K562 (cell line): ENCODE results near the gene ASB4. TPM values are rescaled to one million over a fixed set of nuclear protein-coding genes. Genes with fewer than 3 reads are reported as not detected.

Experiments used
- ATAC-seq: fragments of 200-7000 bp; cut with Tn5 transposase; 3 replicates; pipeline ENCODE4 v1.9.1; 2020; ENCODE audit warnings: moderate library complexity
- BruUV-seq: library from RNA; stranded (reverse); fragments of 400-500 nt; replicated peaks from 2 replicates; lab custom pipeline; 2021; lab: Mats Ljungman, UMichigan
- CTCF ChIA-PET: fragments of 300-600 bp; formaldehyde crosslinking; extraction: SDS; loops from one replicate; lab custom pipeline; 2021; ENCODE audit warnings: low intra/inter-chr PET ratio; lab: Yijun Ruan, JAX
- POLR2A ChIA-PET: fragments of 300-600, 350-650 bp; sonication (Branson Sonifier 250); formaldehyde crosslinking; extraction: SDS; loops from one replicate; lab custom pipeline; 2021; ENCODE audit warnings: antibody characterized with exemption, inconsistent platforms; lab: Yijun Ruan, JAX
- DNase-seq, 4 experiments: peaks; one replicate each; pipeline versions ENCODE4 v3.0.0 to v3.0.0-alpha.2; 2011 to 2018; ENCODE audit warnings: low spot score in 3 of 4, mixed read lengths in 3 of 4; ENCODE audit errors: extremely low read depth in 1 of 4
- FAIRE-seq: peaks from 2 replicates; lab custom pipeline; 2011; peaks lifted over from hg19 to GRCh38; lab: Jason Lieb, UNC
- H2AFZ ChIP-seq: 2 replicates; pipeline ENCODE4 v1.6.0; 2011; ENCODE audit warnings: low read depth, low read length, control low read depth, inconsistent platforms
- H3K27ac ChIP-seq: fragments of 200-600 bp; 3 replicates; pipeline ENCODE4 v1.8.0; 2011; ENCODE audit warnings: low read depth, mild to moderate bottlenecking, control low read depth, inconsistent platforms, low read length, moderate library complexity, mixed read lengths; ENCODE audit errors: extremely low read depth
- H3K27me3 ChIP-seq, 2 experiments: fragments of 300-600 bp in 1 of 2; 2 replicates in 1 of 2; 3 replicates in 1 of 2; pipeline versions ENCODE4 v1.6.0 to v1.8.0; 2011; ENCODE audit warnings: inconsistent platforms in 2 of 2, low read length in 2 of 2, mild to moderate bottlenecking in 1 of 2, mixed read lengths in 1 of 2, moderate library complexity in 1 of 2; ENCODE audit not compliant: control insufficient read depth in 2 of 2, insufficient read depth in 2 of 2
- H3K36me3 ChIP-seq: fragments of 300-600 bp; 3 replicates; pipeline ENCODE4 v1.8.0; 2011; ENCODE audit warnings: mild to moderate bottlenecking, low read length, inconsistent platforms; ENCODE audit not compliant: control insufficient read depth, insufficient read depth
- H3K4me1 ChIP-seq, 2 experiments: fragments of 200-600 bp in 1 of 2; replicated peaks in 1 of 2; 2 replicates in 1 of 2; 3 replicates in 1 of 2; pipeline versions ENCODE4 v1.5.1 to v1.8.0; 2011; ENCODE audit warnings: inconsistent platforms in 2 of 2, low read length in 2 of 2, mild to moderate bottlenecking in 1 of 2, mixed read lengths in 1 of 2, moderate library complexity in 1 of 2; ENCODE audit not compliant: control insufficient read depth in 2 of 2, insufficient read depth in 2 of 2
- H3K4me2 ChIP-seq: 2 replicates; pipeline ENCODE4 v1.6.1; 2011; ENCODE audit warnings: low read length, control low read depth, inconsistent platforms, mixed read lengths; ENCODE audit not compliant: insufficient read depth
- H3K4me3 ChIP-seq: fragments of 200-600 bp; sonication (generic), shearing (Covaris generic); 2 replicates; pipeline ENCODE4 v1.5.1; 2016; ENCODE audit warnings: control low read depth, inconsistent platforms
- H3K79me2 ChIP-seq: fragments of 200-600 bp; 3 replicates; pipeline ENCODE4 v1.8.0; 2011; ENCODE audit warnings: low read length, inconsistent platforms; ENCODE audit not compliant: control insufficient read depth, insufficient read depth
- H3K9ac ChIP-seq, 2 experiments: 2 replicates each; pipeline versions ENCODE4 v1.6.0 to v1.6.1; 2011; ENCODE audit warnings: low read depth in 2 of 2, low read length in 2 of 2, control low read depth in 1 of 2, inconsistent platforms in 1 of 2, mild to moderate bottlenecking in 1 of 2, mixed read lengths in 1 of 2; ENCODE audit not compliant: insufficient read depth in 1 of 2
- H3K9me1 ChIP-seq: one replicate; pipeline ENCODE4 v1.6.0; 2011; ENCODE audit warnings: inconsistent platforms, mild to moderate bottlenecking, low read length, moderate library complexity; ENCODE audit not compliant: control insufficient read depth, insufficient read depth
- H3K9me3 ChIP-seq: replicated peaks from 2 replicates; pipeline ENCODE4 v1.5.1; 2011; ENCODE audit warnings: low read depth, low read length, inconsistent platforms; ENCODE audit not compliant: control insufficient read depth, insufficient read depth
- H4K20me1 ChIP-seq: replicated peaks from 2 replicates; pipeline ENCODE4 v1.6.1; 2011; ENCODE audit warnings: low read length, inconsistent platforms, mixed read lengths; ENCODE audit not compliant: control insufficient read depth, insufficient read depth
- AFF4 ChIP-seq: sonication (generic); formaldehyde crosslinking; IDR thresholded peaks from 2 replicates; pipeline ENCODE4 v1.8.0; 2023; ENCODE audit warnings: mild to moderate bottlenecking, missing genetic modification reagents
- BACH1 ChIP-seq: fragments of 200-800 bp; sonication (Bioruptor generic); IDR thresholded peaks from 2 replicates; pipeline ENCODE4 v1.6.1; 2016; ENCODE audit warnings: missing genetic modification characterization, missing compliant biosample characterization
- FOXJ3 ChIP-seq: sonication (generic); formaldehyde crosslinking; IDR thresholded peaks from 2 replicates; pipeline ENCODE4 v1.4.0; 2020; ENCODE audit warnings: mild to moderate bottlenecking, missing genetic modification reagents
- FOXO4 ChIP-seq: fragments of 450-650 bp; formaldehyde crosslinking; IDR thresholded peaks from 2 replicates; pipeline ENCODE4 v1.4.0; 2020; ENCODE audit warnings: mild to moderate bottlenecking, moderate library complexity
- MAZ ChIP-seq, 2 experiments: fragments of 450-650 bp in 1 of 2; sonication (generic) in 1 of 2; formaldehyde crosslinking; IDR thresholded peaks in 1 of 2; conservative IDR thresholded peaks in 1 of 2; 2 replicates each; pipeline versions ENCODE4 v1.4.0 to v1.5.0; 2020; ENCODE audit warnings: mild to moderate bottlenecking in 1 of 2, missing genetic modification reagents in 1 of 2
- NBN ChIP-seq: fragments of 450-650 bp; IDR thresholded peaks from 2 replicates; pipeline ENCODE4 v1.6.1; 2016; ENCODE audit warnings: low read depth, mild to moderate bottlenecking
- PHF8 ChIP-seq: fragments of 200-600 bp; sonication (generic); IDR thresholded peaks from 2 replicates; pipeline ENCODE4 v1.6.1; 2012; ENCODE audit warnings: mixed run types, mild to moderate bottlenecking, inconsistent platforms, low read length, moderate library complexity, borderline replicate concordance
- SIN3B ChIP-seq: fragments of 450-650 bp; IDR thresholded peaks from 2 replicates; pipeline ENCODE4 v1.6.1; 2017; ENCODE audit warnings: low read depth, mild to moderate bottlenecking, moderate library complexity
- SMARCE1 ChIP-seq: fragments of 450-650 bp; IDR thresholded peaks from 2 replicates; pipeline ENCODE4 v1.7.1; 2016; ENCODE audit warnings: mild to moderate bottlenecking
- SMC3 ChIP-seq: conservative IDR thresholded peaks from 2 replicates; pipeline ENCODE4 v1.6.1; 2011; ENCODE audit warnings: low read depth, low read length, improper control_type of control experiment; ENCODE audit not compliant: insufficient read depth
- SREBF2 ChIP-seq: sonication (generic); formaldehyde crosslinking; IDR thresholded peaks from 2 replicates; pipeline ENCODE4 v1.4.0; 2020; ENCODE audit warnings: mild to moderate bottlenecking, missing genetic modification reagents
- TOE1 ChIP-seq, 2 experiments: fragments of 450-650 bp in 1 of 2; sonication (generic) in 1 of 2; formaldehyde crosslinking in 1 of 2; IDR thresholded peaks; 2 replicates each; pipeline versions ENCODE4 v1.7.1 to v1.8.0; 2016 to 2022; ENCODE audit warnings: borderline replicate concordance in 2 of 2, mild to moderate bottlenecking in 2 of 2, antibody characterized with exemption in 1 of 2, inconsistent platforms in 1 of 2, low read depth in 1 of 2, missing genetic modification reagents in 1 of 2, moderate library complexity in 1 of 2
- XRCC4 ChIP-seq: IDR thresholded peaks from one replicate; pipeline ENCODE4 v1.6.1; 2011; ENCODE audit not compliant: insufficient read depth, insufficient read length; ENCODE audit errors: extremely low read depth
- ZKSCAN8 ChIP-seq: fragments of 200-800 bp; sonication (Bioruptor generic); IDR thresholded peaks from 2 replicates; pipeline ENCODE4 v1.6.1; 2016; ENCODE audit warnings: missing genetic modification characterization, missing compliant biosample characterization
- WGBS: fragments of 100-300 bp; shearing (Covaris generic); methylation state at CpG from one replicate; pipeline ENCODE4 v1.1.6; 2016; ENCODE audit warnings: low coverage, mixed read lengths; ENCODE audit not compliant: insufficient coverage; ENCODE audit errors: missing lambda C conversion rate; 5-methylcytosine and 5-hydroxymethylcytosine counted together
- in situ Hi-C: fragments of 300-500 bp; cut with MboI; formaldehyde crosslinking; loops from 4 replicates; pipeline ENCODE4 v1.15.0; 2018; ENCODE audit warnings: inconsistent platforms, mixed read lengths
- intact Hi-C: fragments of 100-400 bp; cut with micrococcal nuclease; formaldehyde crosslinking; loops from 2 replicates; pipeline ENCODE4 v1.14.2; 2022
- polyA plus RNA-seq, 8 experiments: library from polyadenylated mRNA; depleted of rRNA in 4 of 8; stranded (reverse) in 5 of 8; unstranded in 3 of 8; fragments of >200 nt; fragmentation: Nextera tagmentation in 2 of 8; fragmentation: Illumina TruSeq in 1 of 8; extraction: Ambion mirVana in 2 of 8; extraction: Trizol in 1 of 8; gene quantifications; 2 replicates each; pipeline versions ENCODE4 v1.2.1 to v1.2.3, GENCODE V29; 2011 to 2014; ENCODE audit warnings: inconsistent platforms in 1 of 8, missing spikeins in 1 of 8
- total RNA-seq, 7 experiments: library from RNA; depleted of rRNA in 6 of 7; stranded (reverse); fragments of >200 nt in 6 of 7; fragmentation: Illumina TruSeq in 2 of 7; extraction: Trizol in 2 of 7; gene quantifications; 2 replicates each; pipeline versions ENCODE4 v1.2.1 to v1.2.3, GENCODE V29; 2011 to 2021; ENCODE audit warnings: low replicate concordance in 1 of 7

The ASB4 gene
- total and polyA plus RNA-seq, 9 of the 15 experiments (the other 6 are each of a cell fraction or from before 2014, with no cell fraction given) = 0.03 to 0.07 TPM; not detected in 7

GRCh38 chr7:95481271-95482165 is 4.2 kb upstream of the ASB4 start (continued):
- TF ChIP-seq ZKSCAN8 (CRISPR knock-in tag) = no peak

- ChIA-PET CTCF (no interaction called here), POLR2A (interaction anchor here (0.7 kb wide), 1 partner anchor 238 kb away, joined by 3 read pairs; no protein-coding TSS in a partner anchor)
- DNase-seq (no peak), ATAC-seq (no peak), FAIRE-seq (no peak)
- in situ Hi-C loops = loop anchor here (25.0 kb wide), 1 partner anchor 1045 kb away; no protein-coding TSS in a partner anchor
- WGBS = 2% methylated on average over 4 of the region's 4 CpGs
- Histone ChIP-seq H3K9ac (no peak overlapping the region), H3K79me2 (no peaks in the 10 kb centered on the region), H3K4me2 (no peak overlapping the region), H3K9me3 (no peaks in the 10 kb centered on the region), H3K36me3 (no peaks in the 10 kb centered on the region), H3K4me3 (no peak overlapping the region), H3K27ac (no peak overlapping the region), H3K27me3 (peaks cover 6 to 8% of the 10 kb centered on the region in 2 experiments; a peak in 4 of 5 replicates), H2AFZ (no peak overlapping the region), H3K9me1 (no peaks in the 10 kb centered on the region), H4K20me1 (no peaks in the 10 kb centered on the region), H3K4me1 (no peaks in the 10 kb centered on the region)
- BruUV-seq = no TSS peak
- intact Hi-C loops = no loop called here
- no peak for TF ChIP-seq XRCC4
- no peak for TF ChIP-seq NBN
- TF ChIP-seq SREBF2 = no peak
- TF ChIP-seq SMC3 = no peak
- no peak for TF ChIP-seq MAZ (CRISPR knock-in tag; conservative IDR thresholded peaks at IDR 0.05 in 1 of 2, IDR thresholded peaks at IDR 0.05 in 1 of 2)
- TF ChIP-seq SMARCE1 = no peak
- TF ChIP-seq PHF8 = no peak
- no peak for TF ChIP-seq AFF4 (CRISPR knock-in tag)
- TF ChIP-seq FOXJ3 (CRISPR knock-in tag) = no peak
- TF ChIP-seq TOE1 (IDR thresholded peaks at IDR 0.05; ENCODE audit: borderline replicate concordance) = no peak
- no peak for TF ChIP-seq TOE1 (CRISPR knock-in tag; IDR thresholded peaks at IDR 0.05; ENCODE audit: borderline replicate concordance, low read depth)
- no peak for TF ChIP-seq FOXO4
- TF ChIP-seq BACH1 (tag) = no peak
- TF ChIP-seq SIN3B = no peak
Observed at GRCh38 chr7:95482424-95482823, 3.3 kb upstream of the ASB4 start.
